ENCODE results near the gene SPEN.

- TF ChIP-seq CTCF (IDR thresholded peaks at IDR 0.05), result no peak
- TF ChIP-seq POLR2A (IDR thresholded peaks at IDR 0.05), result no peak
Measured at GRCh38 chr1:15965228-15965767, 117.8 kb downstream of the SPEN start.
